B cell (primary cell): ENCODE measurements around the gene LSS.

Source experiments
- CTCF ChIP-seq: fragments of 200-600 bp; IDR thresholded peaks from one replicate; pipeline ENCODE4 v1.8.0; 2022; ENCODE audit warnings: antibody characterized with exemption, mild to moderate bottlenecking
- EZH2 ChIP-seq: IDR thresholded peaks from 2 replicates; pipeline ENCODE4 v1.6.1; 2012; ENCODE audit warnings: borderline replicate concordance, low read depth, mild to moderate bottlenecking, moderate library complexity, low read length; ENCODE audit not compliant: insufficient read depth, poor library complexity, severe bottlenecking

DNA sequence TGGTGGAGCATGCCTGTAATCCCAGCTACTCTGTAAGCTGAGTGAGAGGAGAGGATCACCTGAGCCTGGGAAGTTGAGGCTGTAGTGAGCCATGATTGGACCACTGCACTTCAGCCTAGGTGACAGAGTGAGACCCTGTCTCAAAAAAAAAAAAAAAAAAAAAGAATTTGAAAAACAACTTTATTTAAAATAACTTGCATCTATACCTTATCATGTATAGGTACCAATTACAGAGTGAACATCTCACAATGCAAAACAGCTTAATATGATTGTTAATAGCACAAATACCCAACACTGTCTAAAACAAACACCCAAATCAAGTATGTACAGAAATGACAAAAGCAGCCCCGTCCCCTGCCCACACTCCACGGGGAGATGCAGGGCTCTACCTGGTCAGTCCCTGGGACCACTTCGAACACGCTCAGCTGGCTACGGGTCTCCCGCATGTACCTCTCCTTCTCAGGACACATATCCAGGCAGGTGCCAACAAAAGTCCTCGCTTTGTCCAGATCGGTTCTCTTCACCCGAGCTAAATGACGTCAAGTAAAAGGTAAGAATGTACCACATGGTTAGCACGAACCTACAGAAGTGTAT lies 46.3 kb upstream of the LSS start:
- no peak for TF ChIP-seq CTCF
- no peak for TF ChIP-seq EZH2
